IMR-90 (cell line): ENCODE measurements around the gene CENPU. TPM values are rescaled to one million over a fixed set of nuclear protein-coding genes. Genes with fewer than 3 reads are reported as not detected.

Source experiments
- ATAC-seq: fragments of 200-7000 bp; cut with Tn5 transposase; 2 replicates; pipeline ENCODE4 v1.9.1; 2020; ENCODE audit warnings: low read depth, mild to moderate bottlenecking, moderate library complexity
- BruUV-seq: library from RNA; stranded (reverse); fragments of 400-500 nt; replicated peaks from 2 replicates; lab custom pipeline; 2021; lab: Mats Ljungman, UMichigan
- CTCF ChIA-PET: fragments of 300-600 bp; formaldehyde crosslinking; extraction: SDS; loops from one replicate; lab custom pipeline; 2021; ENCODE audit warnings: antibody characterized with exemption; lab: Yijun Ruan, JAX
- POLR2A ChIA-PET: fragments of 300-600 bp; sonication (Branson Sonifier 250); formaldehyde crosslinking; loops from one replicate; lab custom pipeline; 2022; ENCODE audit warnings: antibody characterized with exemption; ENCODE audit not compliant: unreplicated experiment; lab: Charles Lee
- DNase-seq: peaks from one replicate; pipeline ENCODE4 v3.0.0; 2013
- H2AFZ ChIP-seq: replicated peaks from 2 replicates; pipeline ENCODE3; 2013; ENCODE audit warnings: low read length, mild to moderate bottlenecking; ENCODE audit not compliant: poor library complexity
- H2AK5ac ChIP-seq: 2 replicates; pipeline ENCODE4 v1.6.1; 2013; ENCODE audit warnings: low read depth, low read length, inconsistent platforms
- H2AK9ac ChIP-seq: replicated peaks from 2 replicates; pipeline ENCODE3; 2013; ENCODE audit warnings: mild to moderate bottlenecking, low read depth, low read length, moderate library complexity; ENCODE audit not compliant: poor library complexity
- H2BK120ac ChIP-seq: 2 replicates; pipeline ENCODE4 v1.6.1; 2013; ENCODE audit warnings: low read depth, low read length, inconsistent platforms
- H2BK15ac ChIP-seq: 3 replicates; pipeline ENCODE4 v1.6.1; 2013; ENCODE audit warnings: low read depth, low read length, inconsistent platforms
- H2BK20ac ChIP-seq: 2 replicates; pipeline ENCODE4 v1.6.1; 2013; ENCODE audit warnings: low read depth, mild to moderate bottlenecking, inconsistent platforms, low read length, moderate library complexity
- H2BK5ac ChIP-seq: 2 replicates; pipeline ENCODE4 v1.6.1; 2013; ENCODE audit warnings: mild to moderate bottlenecking, low read depth, low read length, inconsistent platforms; ENCODE audit not compliant: poor library complexity, severe bottlenecking
- H3K14ac ChIP-seq: replicated peaks from 2 replicates; pipeline ENCODE4 v1.6.1; 2013; ENCODE audit warnings: low read depth, low read length, inconsistent platforms
- H3K18ac ChIP-seq: 2 replicates; pipeline ENCODE4 v1.6.1; 2013; ENCODE audit warnings: low read depth, low read length, control low read depth
- H3K23ac ChIP-seq: 2 replicates; pipeline ENCODE4 v1.6.1; 2013; ENCODE audit warnings: low read depth, low read length, inconsistent platforms
- H3K27ac ChIP-seq: 2 replicates; pipeline ENCODE4 v1.5.1; 2013; ENCODE audit warnings: mild to moderate bottlenecking, control low read depth, low read length; ENCODE audit not compliant: insufficient read depth
- H3K27me3 ChIP-seq: 2 replicates; pipeline ENCODE4 v1.6.1; 2013; ENCODE audit warnings: low read length; ENCODE audit not compliant: control insufficient read depth, insufficient read depth
- H3K36me3 ChIP-seq: 2 replicates; pipeline ENCODE4 v1.6.1; 2013; ENCODE audit warnings: low read length, mixed read lengths; ENCODE audit not compliant: control insufficient read depth, insufficient read depth
- H3K4ac ChIP-seq: 2 replicates; pipeline ENCODE4 v1.6.1; 2013; ENCODE audit warnings: low read depth, low read length, inconsistent platforms
- H3K4me1 ChIP-seq: 2 replicates; pipeline ENCODE4 v1.6.1; 2013; ENCODE audit warnings: low read length, mixed read lengths; ENCODE audit not compliant: control insufficient read depth, insufficient read depth
- H3K4me2 ChIP-seq: 2 replicates; pipeline ENCODE4 v1.6.1; 2013; ENCODE audit warnings: low read depth, mild to moderate bottlenecking, control low read depth, low read length, moderate library complexity
- H3K4me3 ChIP-seq: 2 replicates; pipeline ENCODE4 v1.5.1; 2013; ENCODE audit warnings: low read depth, mild to moderate bottlenecking, control low read depth, low read length, moderate library complexity; ENCODE audit not compliant: insufficient read depth
- H3K56ac ChIP-seq: 2 replicates; pipeline ENCODE4 v1.6.1; 2013; ENCODE audit warnings: low read length, inconsistent platforms; ENCODE audit not compliant: insufficient read depth; ENCODE audit errors: extremely low read depth
- H3K79me1 ChIP-seq, 2 experiments: 2 replicates each; pipeline ENCODE4 v1.6.1; 2013; ENCODE audit warnings: low read length in 2 of 2, inconsistent platforms in 1 of 2, low read depth in 1 of 2
- H3K9ac ChIP-seq: 2 replicates; pipeline ENCODE4 v1.6.1; 2013; ENCODE audit warnings: low read depth, low read length, control low read depth
- H3K9me1 ChIP-seq: 2 replicates; pipeline ENCODE4 v1.6.1; 2013; ENCODE audit warnings: low read length, inconsistent platforms; ENCODE audit not compliant: insufficient read depth
- H3K9me3 ChIP-seq: 2 replicates; pipeline ENCODE4 v1.6.1; 2013; ENCODE audit warnings: low read length; ENCODE audit not compliant: control insufficient read depth, insufficient read depth
- H4K20me1 ChIP-seq: 2 replicates; pipeline ENCODE4 v1.6.1; 2013; ENCODE audit warnings: low read length, inconsistent platforms; ENCODE audit not compliant: insufficient read depth
- H4K5ac ChIP-seq: 2 replicates; pipeline ENCODE4 v1.6.1; 2013; ENCODE audit warnings: mild to moderate bottlenecking, low read depth, low read length, control low read depth
- H4K8ac ChIP-seq, 2 experiments: 2 replicates each; pipeline ENCODE4 v1.6.1; 2013; ENCODE audit warnings: low read depth in 2 of 2, low read length in 2 of 2, control low read depth in 1 of 2, inconsistent platforms in 1 of 2
- H4K91ac ChIP-seq: 2 replicates; pipeline ENCODE4 v1.6.1; 2013; ENCODE audit warnings: low read depth, low read length, inconsistent platforms; ENCODE audit not compliant: insufficient read depth
- BHLHE40 ChIP-seq: fragments of 150-350 bp; IDR thresholded peaks from 2 replicates; pipeline ENCODE4 v1.6.1; 2016; ENCODE audit warnings: mild to moderate bottlenecking, low read depth, low read length
- RFX5 ChIP-seq: IDR thresholded peaks from 2 replicates; pipeline ENCODE4 v1.8.0; 2012; ENCODE audit warnings: low read depth, mild to moderate bottlenecking, low read length, moderate library complexity
- WGBS, 2 experiments: methylation state at CpG; one replicate each; pipeline versions ENCODE4 v1.1.5 to v1.1.7; 2013; ENCODE audit warnings: missing lambda C conversion rate in 2 of 2; ENCODE audit not compliant: insufficient read length in 1 of 2; ENCODE audit errors: extremely low coverage in 2 of 2; 5-methylcytosine and 5-hydroxymethylcytosine counted together
- dilution Hi-C: fragments of 300-500 bp; cut with HindIII; formaldehyde crosslinking; loops from one replicate; pipeline ENCODE4 v1.14.3; 2018; ENCODE audit warnings: low sequenced_read_pairs; ENCODE audit not compliant: unreplicated experiment
- in situ Hi-C: fragments of 300-500 bp; cut with MboI; formaldehyde crosslinking; loops from 3 replicates; pipeline ENCODE4 v1.14.3; 2019; ENCODE audit warnings: low sequenced_read_pairs, inconsistent platforms, mixed read lengths
- intact Hi-C: fragments of 100-400 bp; cut with micrococcal nuclease; formaldehyde crosslinking; loops from 2 replicates; pipeline ENCODE4 v1.10.0; 2022
- polyA plus RNA-seq, 3 experiments: library from polyadenylated mRNA; depleted of rRNA; stranded (reverse); fragments of >200 nt; gene quantifications; 2 replicates each; pipeline ENCODE4 v1.2.3, GENCODE V29; 2012; ENCODE audit warnings: low replicate concordance in 1 of 3
- total RNA-seq: library from RNA; depleted of rRNA; stranded (reverse); fragments of >200 nt; gene quantifications from 2 replicates; pipeline ENCODE4 v1.2.3, GENCODE V29; 2012
- TF ChIP-seq, protein P1 (sequence below): fragments of 150-350 bp; IDR thresholded peaks from 2 replicates; pipeline ENCODE4 v1.6.1; 2016; ENCODE audit warnings: low read depth, mild to moderate bottlenecking, low read length, moderate library complexity, borderline replicate concordance

CENPU gene
- total and polyA plus RNA-seq, 2 of the 4 experiments (the other 2 are of a cell fraction), result 13.6 to 14.6 TPM

DNA sequence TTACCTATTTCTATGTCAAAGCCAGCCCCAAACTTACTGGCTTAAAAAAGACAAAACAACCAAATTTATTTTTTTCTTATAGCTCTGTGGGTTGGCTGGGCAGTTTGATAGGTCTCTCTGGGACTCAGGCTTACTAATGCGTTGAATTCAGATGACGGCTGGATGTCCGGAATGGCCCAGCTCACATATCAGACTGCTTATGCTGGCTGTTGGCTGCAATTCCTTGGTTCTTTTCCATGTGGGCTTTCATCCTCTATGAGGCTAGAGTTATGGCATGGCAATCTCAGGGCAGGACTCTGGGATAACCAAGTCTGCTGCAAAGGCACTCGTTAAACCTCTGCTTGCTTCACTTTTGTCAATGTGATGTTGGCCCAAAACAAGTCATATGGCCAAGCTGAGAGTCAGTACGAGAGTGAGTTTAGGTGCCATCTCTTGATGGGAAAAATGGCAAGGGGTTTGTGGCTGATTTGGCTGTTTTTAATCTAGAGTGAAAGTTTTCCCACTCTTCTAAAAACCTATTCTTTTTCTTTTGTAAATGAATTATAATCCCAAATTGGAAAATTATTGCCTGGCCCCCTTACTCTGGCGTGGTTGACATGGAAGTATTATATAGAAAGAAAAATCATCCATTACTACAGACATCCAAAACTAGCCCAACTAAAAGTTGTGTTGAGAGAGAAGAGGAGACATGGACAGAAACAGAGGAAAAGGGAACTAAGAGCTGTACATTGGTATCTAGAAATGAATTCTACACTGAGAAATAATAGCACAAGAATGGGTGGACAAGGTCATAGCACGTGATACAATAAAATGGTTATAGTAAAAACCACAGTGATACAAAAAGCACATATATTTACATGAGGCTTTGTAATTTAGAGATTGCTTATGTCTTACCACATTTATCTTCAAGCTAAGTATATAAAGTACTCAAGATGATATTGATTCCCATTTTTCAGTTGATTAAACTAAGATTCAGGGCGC is 77.7 kb downstream of the CENPU start:
- no TSS peak for BruUV-seq
- ATAC-seq (no peak), DNase-seq (no peak)
- intact Hi-C loops, result no loop called here
- H2AK5ac ChIP-seq, result no peak overlapping the region
- no peaks in the 10 kb centered on the region for H3K9me3 ChIP-seq
- POLR2A ChIA-PET, result no interaction called here
- H4K5ac ChIP-seq, result no peak overlapping the region
- H2BK20ac ChIP-seq, result no peak overlapping the region
- H2BK5ac ChIP-seq, result no peak overlapping the region
- no peak overlapping the region for H3K27ac ChIP-seq
- no peak overlapping the region for H2AK9ac ChIP-seq
- no peak overlapping the region for H4K91ac ChIP-seq
- peaks cover 0 to 3% of the 10 kb centered on the region in 2 experiments; a peak in 2 of 4 replicates for H3K79me1 ChIP-seq
- 0 out of 2 replicates have a peak overlapping the region, but pooled peaks have one; percentile 23 for H3K23ac ChIP-seq
- H3K14ac ChIP-seq, result no peak overlapping the region
- peaks cover 5% of the 10 kb centered on the region; the same call in 1 of the 2 replicates for H3K36me3 ChIP-seq
- no peak overlapping the region for H2BK15ac ChIP-seq
- dilution Hi-C loops, result no loop called here
- in situ Hi-C loops, result no loop called here
- WGBS, 2 experiments, result no CpG with 5 or more reads among the region's 8 CpGs
- H3K18ac ChIP-seq, result no peak overlapping the region
- TF ChIP-seq BHLHE40 (no peak), RFX5 (no peak)
- TF ChIP-seq, protein P1, sequence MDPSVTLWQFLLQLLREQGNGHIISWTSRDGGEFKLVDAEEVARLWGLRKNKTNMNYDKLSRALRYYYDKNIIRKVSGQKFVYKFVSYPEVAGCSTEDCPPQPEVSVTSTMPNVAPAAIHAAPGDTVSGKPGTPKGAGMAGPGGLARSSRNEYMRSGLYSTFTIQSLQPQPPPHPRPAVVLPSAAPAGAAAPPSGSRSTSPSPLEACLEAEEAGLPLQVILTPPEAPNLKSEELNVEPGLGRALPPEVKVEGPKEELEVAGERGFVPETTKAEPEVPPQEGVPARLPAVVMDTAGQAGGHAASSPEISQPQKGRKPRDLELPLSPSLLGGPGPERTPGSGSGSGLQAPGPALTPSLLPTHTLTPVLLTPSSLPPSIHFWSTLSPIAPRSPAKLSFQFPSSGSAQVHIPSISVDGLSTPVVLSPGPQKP, result no peak
- no peak overlapping the region for H3K56ac ChIP-seq
- CTCF ChIA-PET, result interaction anchor here (0.6 kb wide), 1 partner anchor 66 kb away, joined by 3 read pairs; no protein-coding TSS in a partner anchor
- no peak overlapping the region for H3K4me3 ChIP-seq
- no peak overlapping the region for H3K9ac ChIP-seq
- H2AFZ ChIP-seq, result no peak overlapping the region
- H3K9me1 ChIP-seq, result no peaks in the 10 kb centered on the region
- peaks cover 3% of the 10 kb centered on the region for H3K4me1 ChIP-seq
- no peaks in the 10 kb centered on the region for H3K27me3 ChIP-seq
- no peaks in the 10 kb centered on the region for H4K20me1 ChIP-seq
- H3K4me2 ChIP-seq, result no peak overlapping the region
- no peak overlapping the region for H4K8ac ChIP-seq
- no peak overlapping the region for H2BK120ac ChIP-seq
- no peak overlapping the region for H3K4ac ChIP-seq
